ENCODE data around the gene TLR10. TPM values are rescaled to one million over a fixed set of nuclear protein-coding genes. Genes with fewer than 3 reads are reported as not detected.
A peak's percentile ranks its signal among the peaks of the same experiment; 100 is the strongest.

Gene TLR10
- total RNA-seq, 1 experiment from 2014 or later = 0.30 TPM

GRCh38 chr4:38759113-38759789 is 23.5 kb downstream of the TLR10 start:
- H3K9ac ChIP-seq (ENCODE audit: low read length) = no peak overlapping the region
- H3K36me3 ChIP-seq (ENCODE audit: control insufficient read depth in 1 of 2, insufficient read depth in 2 of 2, low read length in 2 of 2) = no peaks in the 10 kb centered on the region
- ATAC-seq = peak; percentile 84
- peak overlapping the region; percentile 65 for H2AFZ ChIP-seq (ENCODE audit: low read depth, low read length, poor library complexity, severe bottlenecking)
- ChIA-PET RAD21 (ENCODE audit: low non-redundant PET in 1 of 2, low total read pairs in 2 of 2, uncharacterized antibody in 2 of 2, unreplicated experiment in 2 of 2) (interaction anchor here (0.6 to 1.4 kb wide), 7 partner anchors 23 to 580 kb away, joined by 3 to 4 read pairs (median 3); partner anchors contain the start of gene TLR10 (in 2 of the 2)), POLR2A (interaction anchor here (1.0 to 1.5 kb wide), 3 partner anchors 97 to 579 kb away, joined by 3 to 4 read pairs (median 4); no protein-coding TSS in a partner anchor), CTCF (interaction anchor here (0.7 to 2.9 kb wide), 25 partner anchors 10 to 710 kb away, joined by 3 to 35 read pairs (median 4); partner anchors contain the start of genes LIAS, RPL9, TLR1 and TLR10)
- no peak overlapping the region for H3K4me3 ChIP-seq (replicated peaks in 1 of 2; ENCODE audit: low read depth in 1 of 2, low read length in 2 of 2)
- intact Hi-C loops (cut with micrococcal nuclease) = loop anchor here (1.0 to 5.0 kb wide), 4 partner anchors 98 to 700 kb away; partner anchors contain the start of genes LIAS, RPL9 and TLR6
- no peaks in the 10 kb centered on the region for H4K20me1 ChIP-seq (ENCODE audit: insufficient read depth)
- no peaks in the 10 kb centered on the region for H3K79me2 ChIP-seq (ENCODE audit: insufficient read depth, low read length)
- H3K9me2 ChIP-seq (ENCODE audit: insufficient read depth) = no peaks in the 10 kb centered on the region
- TF ChIP-seq, protein P1, sequence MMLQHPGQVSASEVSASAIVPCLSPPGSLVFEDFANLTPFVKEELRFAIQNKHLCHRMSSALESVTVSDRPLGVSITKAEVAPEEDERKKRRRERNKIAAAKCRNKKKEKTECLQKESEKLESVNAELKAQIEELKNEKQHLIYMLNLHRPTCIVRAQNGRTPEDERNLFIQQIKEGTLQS (IDR thresholded peaks at IDR 0.05) = no peak
- TF ChIP-seq RAD21 (IDR thresholded peaks at IDR 0.05; ENCODE audit: low read depth) (peak; percentile 83), CBX3 (IDR thresholded peaks at IDR 0.05; ENCODE audit: low read depth) (no peak)
- TF ChIP-seq, protein P2, sequence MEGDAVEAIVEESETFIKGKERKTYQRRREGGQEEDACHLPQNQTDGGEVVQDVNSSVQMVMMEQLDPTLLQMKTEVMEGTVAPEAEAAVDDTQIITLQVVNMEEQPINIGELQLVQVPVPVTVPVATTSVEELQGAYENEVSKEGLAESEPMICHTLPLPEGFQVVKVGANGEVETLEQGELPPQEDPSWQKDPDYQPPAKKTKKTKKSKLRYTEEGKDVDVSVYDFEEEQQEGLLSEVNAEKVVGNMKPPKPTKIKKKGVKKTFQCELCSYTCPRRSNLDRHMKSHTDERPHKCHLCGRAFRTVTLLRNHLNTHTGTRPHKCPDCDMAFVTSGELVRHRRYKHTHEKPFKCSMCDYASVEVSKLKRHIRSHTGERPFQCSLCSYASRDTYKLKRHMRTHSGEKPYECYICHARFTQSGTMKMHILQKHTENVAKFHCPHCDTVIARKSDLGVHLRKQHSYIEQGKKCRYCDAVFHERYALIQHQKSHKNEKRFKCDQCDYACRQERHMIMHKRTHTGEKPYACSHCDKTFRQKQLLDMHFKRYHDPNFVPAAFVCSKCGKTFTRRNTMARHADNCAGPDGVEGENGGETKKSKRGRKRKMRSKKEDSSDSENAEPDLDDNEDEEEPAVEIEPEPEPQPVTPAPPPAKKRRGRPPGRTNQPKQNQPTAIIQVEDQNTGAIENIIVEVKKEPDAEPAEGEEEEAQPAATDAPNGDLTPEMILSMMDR (IDR thresholded peaks at IDR 0.05 in 2 of 3, conservative IDR thresholded peaks at IDR 0.05 in 1 of 3; ENCODE audit: borderline replicate concordance in 1 of 3, insufficient read depth in 1 of 3, low read depth in 2 of 3, low read length in 2 of 3) = peak; percentile 54 to 84 (median 72)
- no peaks in the 10 kb centered on the region for H3K27me3 ChIP-seq (ENCODE audit: insufficient read depth, low read length)
- H3K4me2 ChIP-seq (ENCODE audit: low read length) = peak overlapping the region; percentile 54
- H3K9me3 ChIP-seq (ENCODE audit: control insufficient read depth in 1 of 2, insufficient read depth in 1 of 2, low read depth in 1 of 2, low read length in 2 of 2) = no peaks in the 10 kb centered on the region
- H3K4me1 ChIP-seq (ENCODE audit: control insufficient read depth in 1 of 2, insufficient read depth in 2 of 2, low read length in 2 of 2) = peaks cover 0 to 8% of the 10 kb centered on the region in 2 experiments; a peak in 1 of 4 replicates
- BruUV-seq (replicated peaks) = no TSS peak
- no peak for DNase-seq (ENCODE audit: low read depth, low spot score)
- no peak overlapping the region for H3K27ac ChIP-seq (ENCODE audit: low read depth, low read length)
